Esophagus squamous epithelium (tissue), 4 donors: ENCODE data around the gene SNCB.

Source experiments
- POLR2A ChIP-seq, 4 donors: fragments of 450-650 bp; IDR thresholded peaks; one replicate each; pipeline ENCODE4 v1.6.1; 2017; ENCODE audit warnings: antibody characterized with exemption in 4 of 4, mild to moderate bottlenecking in 4 of 4, moderate library complexity in 3 of 4
- TF ChIP-seq, protein P1 (sequence below), 6 experiments: fragments of 450-650 bp in 4 of 6; fragments of 200-600 bp in 2 of 6; sonication (generic) in 2 of 6; IDR thresholded peaks; one replicate each; pipeline ENCODE4 v1.5.1; 2016 to 2019; ENCODE audit warnings: antibody characterized with exemption in 6 of 6, mild to moderate bottlenecking in 4 of 6, moderate library complexity in 4 of 6

- TF ChIP-seq, protein P1, sequence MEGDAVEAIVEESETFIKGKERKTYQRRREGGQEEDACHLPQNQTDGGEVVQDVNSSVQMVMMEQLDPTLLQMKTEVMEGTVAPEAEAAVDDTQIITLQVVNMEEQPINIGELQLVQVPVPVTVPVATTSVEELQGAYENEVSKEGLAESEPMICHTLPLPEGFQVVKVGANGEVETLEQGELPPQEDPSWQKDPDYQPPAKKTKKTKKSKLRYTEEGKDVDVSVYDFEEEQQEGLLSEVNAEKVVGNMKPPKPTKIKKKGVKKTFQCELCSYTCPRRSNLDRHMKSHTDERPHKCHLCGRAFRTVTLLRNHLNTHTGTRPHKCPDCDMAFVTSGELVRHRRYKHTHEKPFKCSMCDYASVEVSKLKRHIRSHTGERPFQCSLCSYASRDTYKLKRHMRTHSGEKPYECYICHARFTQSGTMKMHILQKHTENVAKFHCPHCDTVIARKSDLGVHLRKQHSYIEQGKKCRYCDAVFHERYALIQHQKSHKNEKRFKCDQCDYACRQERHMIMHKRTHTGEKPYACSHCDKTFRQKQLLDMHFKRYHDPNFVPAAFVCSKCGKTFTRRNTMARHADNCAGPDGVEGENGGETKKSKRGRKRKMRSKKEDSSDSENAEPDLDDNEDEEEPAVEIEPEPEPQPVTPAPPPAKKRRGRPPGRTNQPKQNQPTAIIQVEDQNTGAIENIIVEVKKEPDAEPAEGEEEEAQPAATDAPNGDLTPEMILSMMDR (IDR thresholded peaks at IDR 0.05): no peak
- no peak for TF ChIP-seq POLR2A (IDR thresholded peaks at IDR 0.05)
Measured at GRCh38 chr5:176644294-176644693, 14.0 kb upstream of the SNCB start.
